SU-DHL-6 (cell line): Measurements from ENCODE around the gene NAV2.

ENCODE experiments used
- CTCF ChIP-seq: fragments of 200-600 bp; sonication (generic); IDR thresholded peaks from one replicate; pipeline ENCODE4 v1.5.1; 2017; ENCODE audit warnings: antibody characterized with exemption, mild to moderate bottlenecking, low read length, moderate library complexity; ENCODE audit not compliant: insufficient read depth, poor library complexity, severe bottlenecking
- EZH2phosphoT487 ChIP-seq: fragments of 200-600 bp; sonication (generic), shearing (Covaris generic); conservative IDR thresholded peaks from 2 replicates; pipeline ENCODE4 v1.6.1; 2018; ENCODE audit warnings: mild to moderate bottlenecking, antibody characterized with exemption, low read length, moderate library complexity, mixed read lengths

DNA sequence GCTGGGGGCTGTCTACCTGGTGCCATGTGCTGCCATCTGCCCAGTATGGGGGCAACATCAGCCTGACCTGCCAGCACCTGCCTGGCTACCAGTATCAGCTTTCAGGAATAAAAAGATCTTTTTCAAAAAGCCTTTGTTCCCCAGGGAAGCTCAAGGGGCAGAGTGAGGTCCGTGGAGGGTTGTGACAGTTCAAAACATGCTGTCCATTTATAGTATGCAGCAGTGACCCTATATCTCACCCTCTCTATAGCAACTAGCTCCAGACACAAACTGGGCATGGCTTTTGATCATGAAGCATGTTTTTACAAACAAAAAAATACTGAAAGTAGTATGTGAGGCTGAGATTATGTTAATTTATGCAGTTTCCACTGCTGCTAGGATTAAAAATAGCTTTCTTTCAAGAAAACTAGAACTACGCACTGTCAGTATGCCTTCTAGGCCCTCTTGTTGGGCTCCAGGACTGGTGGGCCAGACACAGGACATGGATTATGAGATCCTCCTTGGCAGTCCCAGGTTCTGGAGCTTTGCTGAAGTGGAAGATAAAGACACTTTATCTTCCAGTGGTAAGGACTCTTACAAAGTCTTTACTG lies 23.4 kb downstream of the NAV2 start:
- TF ChIP-seq EZH2phosphoT487 (no peak), CTCF (no peak)
